H1 (cell line): ENCODE results near the gene IL18RAP. TPM values are rescaled to one million over a fixed set of nuclear protein-coding genes. Genes with fewer than 3 reads are reported as not detected.

Experiments
- CTCF ChIA-PET: fragments of 300-600 bp; sonication (Branson Sonifier 250); formaldehyde crosslinking; loops from one replicate; lab custom pipeline; 2021; ENCODE audit not compliant: partially characterized antibody; lab: Charles Lee
- POLR2A ChIA-PET: fragments of 300-600 bp; sonication (Branson Sonifier 250); formaldehyde crosslinking; loops from one replicate; lab custom pipeline; 2021; ENCODE audit warnings: inconsistent platforms; ENCODE audit not compliant: partially characterized antibody; lab: Charles Lee
- DNase-seq, 2 experiments: peaks; one replicate each; pipeline versions ENCODE4 v3.0.0 to v3.0.0-alpha.2; 2010 to 2022; ENCODE audit warnings: low spot score in 2 of 2, low read depth in 1 of 2, mixed read lengths in 1 of 2
- FAIRE-seq: peaks from 2 replicates; lab custom pipeline; 2011; peaks lifted over from hg19 to GRCh38; lab: Jason Lieb, UNC
- H2AFZ ChIP-seq: 2 replicates; pipeline ENCODE4 v1.8.1; 2012; ENCODE audit warnings: low read length, inconsistent platforms
- H2AK5ac ChIP-seq: 2 replicates; pipeline ENCODE4 v1.6.1; 2013; ENCODE audit warnings: low read depth, low read length
- H2BK120ac ChIP-seq: replicated peaks from 2 replicates; pipeline ENCODE3; 2013; ENCODE audit warnings: low read depth, low read length, inconsistent platforms
- H2BK12ac ChIP-seq: 2 replicates; pipeline ENCODE4 v1.6.1; 2013; ENCODE audit warnings: low read depth, low read length
- H2BK15ac ChIP-seq: 2 replicates; pipeline ENCODE4 v1.6.1; 2013; ENCODE audit warnings: low read length
- H2BK20ac ChIP-seq: 2 replicates; pipeline ENCODE4 v1.6.1; 2013; ENCODE audit warnings: low read length
- H2BK5ac ChIP-seq: 2 replicates; pipeline ENCODE4 v1.6.1; 2013; ENCODE audit warnings: low read depth, low read length
- H3K14ac ChIP-seq: 2 replicates; pipeline ENCODE4 v1.6.1; 2013; ENCODE audit warnings: inconsistent platforms; ENCODE audit not compliant: insufficient read length
- H3K18ac ChIP-seq: 2 replicates; pipeline ENCODE4 v1.6.1; 2013; ENCODE audit warnings: low read length; ENCODE audit errors: extremely low read depth
- H3K23ac ChIP-seq: 2 replicates; pipeline ENCODE4 v1.6.1; 2013; ENCODE audit warnings: inconsistent platforms; ENCODE audit not compliant: insufficient read length
- H3K23me2 ChIP-seq: 2 replicates; pipeline ENCODE4 v1.6.1; 2013; ENCODE audit warnings: low read depth, low read length
- H3K27ac ChIP-seq: 2 replicates; pipeline ENCODE4 v1.6.1; 2011; ENCODE audit warnings: low read depth, low read length, inconsistent platforms
- H3K27me3 ChIP-seq, 4 experiments: replicated peaks in 1 of 4; 1 replicate in 1 of 4; 2 replicates in 3 of 4; pipeline versions ENCODE4 v1.6.1 to v1.8.1; 2011 to 2013; ENCODE audit warnings: low read length in 3 of 4, mild to moderate bottlenecking in 3 of 4, inconsistent platforms in 2 of 4, mixed read lengths in 2 of 4, moderate library complexity in 1 of 4; ENCODE audit not compliant: control insufficient read depth in 3 of 4, insufficient read depth in 3 of 4; ENCODE audit errors: extremely low read depth in 1 of 4
- H3K36me3 ChIP-seq, 4 experiments: 2 replicates each; pipeline versions ENCODE4 v1.6.1 to v1.8.1; 2011 to 2013; ENCODE audit warnings: mild to moderate bottlenecking in 4 of 4, low read length in 3 of 4, moderate library complexity in 2 of 4, control low read depth in 1 of 4, inconsistent platforms in 1 of 4; ENCODE audit not compliant: insufficient read depth in 4 of 4, control insufficient read depth in 2 of 4
- H3K4ac ChIP-seq: replicated peaks from 2 replicates; pipeline ENCODE3; 2013; ENCODE audit warnings: low read length, low read depth, mixed read lengths, inconsistent platforms; ENCODE audit not compliant: insufficient read length
- H3K4me1 ChIP-seq, 4 experiments: replicated peaks in 1 of 4; 1 replicate in 1 of 4; 2 replicates in 3 of 4; pipeline versions ENCODE4 v1.6.1 to v1.8.1; 2011 to 2013; ENCODE audit warnings: low read length in 3 of 4, inconsistent platforms in 2 of 4, mixed read lengths in 1 of 4; ENCODE audit not compliant: insufficient read depth in 4 of 4, control insufficient read depth in 3 of 4
- H3K4me2 ChIP-seq, 2 experiments: 2 replicates each; pipeline versions ENCODE4 v1.6.1 to v1.8.1; 2011 to 2013; ENCODE audit warnings: low read depth in 2 of 2, low read length in 2 of 2, control low read depth in 1 of 2, inconsistent platforms in 1 of 2, mild to moderate bottlenecking in 1 of 2; ENCODE audit not compliant: insufficient read depth in 1 of 2
- H3K4me3 ChIP-seq, 4 experiments: fragments of 200-600, 300-600 bp in 1 of 4; sonication (generic), shearing (Covaris generic), sonication (Bioruptor Twin) in 1 of 4; 2 replicates each; pipeline versions ENCODE4 v1.5.1 to v1.8.1; 2011 to 2016; ENCODE audit warnings: low read length in 4 of 4, low read depth in 3 of 4, control low read depth in 2 of 4, inconsistent platforms in 2 of 4, mild to moderate bottlenecking in 2 of 4, mixed read lengths in 1 of 4, moderate library complexity in 1 of 4; ENCODE audit not compliant: insufficient read depth in 2 of 4; ENCODE audit errors: extremely low read depth in 1 of 4
- H3K56ac ChIP-seq: replicated peaks from 2 replicates; pipeline ENCODE3; 2013; ENCODE audit warnings: low read depth, mild to moderate bottlenecking, mixed read lengths, low read length, inconsistent platforms; ENCODE audit not compliant: insufficient read length
- H3K79me1 ChIP-seq: 2 replicates; pipeline ENCODE4 v1.6.1; 2013; ENCODE audit warnings: low read depth, low read length, control low read depth
- H3K79me2 ChIP-seq, 2 experiments: 2 replicates each; pipeline versions ENCODE4 v1.6.1 to v1.8.1; 2012 to 2013; ENCODE audit warnings: low read length in 2 of 2, mild to moderate bottlenecking in 2 of 2, inconsistent platforms in 1 of 2; ENCODE audit not compliant: insufficient read depth in 2 of 2, control insufficient read depth in 1 of 2
- H3K9ac ChIP-seq, 4 experiments: replicated peaks in 1 of 4; 1 replicate in 1 of 4; 2 replicates in 3 of 4; pipeline versions ENCODE4 v1.6.1 to v1.8.1; 2011 to 2013; ENCODE audit warnings: low read depth in 3 of 4, low read length in 3 of 4, control low read depth in 2 of 4, mild to moderate bottlenecking in 2 of 4, moderate library complexity in 2 of 4, inconsistent platforms in 1 of 4; ENCODE audit errors: extremely low read depth in 1 of 4
- H3K9me3 ChIP-seq, 2 experiments: 2 replicates each; pipeline versions ENCODE4 v1.6.1 to v1.8.1; 2012 to 2013; ENCODE audit warnings: mild to moderate bottlenecking in 2 of 2, moderate library complexity in 2 of 2, control low read depth in 1 of 2, inconsistent platforms in 1 of 2, low read depth in 1 of 2, low read length in 1 of 2, mixed read lengths in 1 of 2; ENCODE audit not compliant: insufficient read depth in 2 of 2
- H4K20me1 ChIP-seq, 2 experiments: replicated peaks in 1 of 2; 2 replicates each; pipeline versions ENCODE3 to v1.8.1; 2011 to 2013; ENCODE audit warnings: inconsistent platforms in 2 of 2, low read length in 2 of 2, mild to moderate bottlenecking in 1 of 2; ENCODE audit not compliant: insufficient read depth in 2 of 2, control insufficient read depth in 1 of 2
- H4K5ac ChIP-seq: 2 replicates; pipeline ENCODE4 v1.6.1; 2013; ENCODE audit warnings: low read length, low read depth, mixed read lengths, inconsistent platforms; ENCODE audit not compliant: insufficient read length
- H4K8ac ChIP-seq: 2 replicates; pipeline ENCODE4 v1.8.0; 2013; ENCODE audit warnings: mild to moderate bottlenecking, moderate library complexity, low read length, inconsistent platforms; ENCODE audit not compliant: insufficient read depth; ENCODE audit errors: extremely low read depth
- H4K91ac ChIP-seq: replicated peaks from 2 replicates; pipeline ENCODE3; 2013; ENCODE audit warnings: low read length, mixed read lengths, inconsistent platforms; ENCODE audit not compliant: insufficient read length
- CBX8 ChIP-seq: fragments of 300-800, 300-1000 bp; sonication (generic); IDR thresholded peaks from 2 replicates; pipeline ENCODE4 v1.7.1; 2016; ENCODE audit warnings: low read depth, low read length, borderline replicate concordance
- CEBPB ChIP-seq: IDR thresholded peaks from 2 replicates; pipeline ENCODE4 v1.6.1; 2012; ENCODE audit warnings: low read depth, low read length
- CREB1 ChIP-seq: IDR thresholded peaks from 2 replicates; pipeline ENCODE4 v1.6.1; 2012; ENCODE audit warnings: inconsistent platforms
- CTBP2 ChIP-seq: IDR thresholded peaks from 2 replicates; pipeline ENCODE4 v1.7.0; 2011; ENCODE audit warnings: borderline replicate concordance, mild to moderate bottlenecking, moderate library complexity, mixed read lengths, low read length; ENCODE audit not compliant: insufficient read depth, insufficient read length
- EGR1 ChIP-seq: IDR thresholded peaks from 2 replicates; pipeline ENCODE4 v1.6.1; 2011; ENCODE audit warnings: low read depth, low read length, borderline replicate concordance
- HDAC6 ChIP-seq: IDR thresholded peaks from one replicate; pipeline ENCODE4 v1.7.1; 2012; ENCODE audit warnings: low read depth, mild to moderate bottlenecking, inconsistent platforms, low read length, moderate library complexity
- JUND ChIP-seq: IDR thresholded peaks from 2 replicates; pipeline ENCODE4 v1.6.1; 2011; ENCODE audit warnings: mild to moderate bottlenecking, improper control_type of control experiment, low read length
- KDM4A ChIP-seq: IDR thresholded peaks from one replicate; pipeline ENCODE4 v1.7.1; 2012; ENCODE audit warnings: low read depth, mild to moderate bottlenecking, moderate library complexity, low read length, inconsistent platforms; ENCODE audit not compliant: severe bottlenecking
- MAFK ChIP-seq: IDR thresholded peaks from 2 replicates; pipeline ENCODE4 v1.6.1; 2012; ENCODE audit warnings: low read depth, mild to moderate bottlenecking, improper control_type of control experiment, low read length
- NRF1 ChIP-seq: IDR thresholded peaks from 2 replicates; pipeline ENCODE4 v1.6.1; 2011; ENCODE audit warnings: mild to moderate bottlenecking, low read depth, low read length, improper control_type of control experiment
- RAD21 ChIP-seq, 2 experiments: IDR thresholded peaks in 1 of 2; conservative IDR thresholded peaks in 1 of 2; 2 replicates each; pipeline ENCODE4 v1.6.1; 2011; ENCODE audit warnings: low read depth in 2 of 2, low read length in 2 of 2, improper control_type of control experiment in 1 of 2, inconsistent platforms in 1 of 2, mild to moderate bottlenecking in 1 of 2, moderate library complexity in 1 of 2
- RFX5 ChIP-seq: IDR thresholded peaks from 2 replicates; pipeline ENCODE4 v1.6.1; 2011; ENCODE audit warnings: low read depth, low read length, improper control_type of control experiment, borderline replicate concordance
- RNF2 ChIP-seq: fragments of 200-900, 300-1000 bp; sonication (generic); IDR thresholded peaks from 2 replicates; pipeline ENCODE4 v1.7.1; 2016; ENCODE audit warnings: borderline replicate concordance, low read depth, mild to moderate bottlenecking, antibody characterized with exemption, low read length; ENCODE audit not compliant: poor library complexity, severe bottlenecking; ENCODE audit errors: missing control alignments
- SIRT6 ChIP-seq: IDR thresholded peaks from one replicate; pipeline ENCODE4 v1.7.1; 2012; ENCODE audit warnings: low read length, inconsistent platforms
- TEAD4 ChIP-seq: IDR thresholded peaks from 2 replicates; pipeline ENCODE4 v1.6.1; 2012; ENCODE audit warnings: low read depth, low read length, inconsistent platforms, mixed read lengths
- WGBS, 2 experiments: shearing (Covaris generic) in 1 of 2; methylation state at CpG; one replicate each; pipeline versions ENCODE4 v1.1.6 to v1.1.7; 2013 to 2015; ENCODE audit warnings: low lambda C conversion rate in 2 of 2, mixed read lengths in 2 of 2, inconsistent platforms in 1 of 2, low coverage in 1 of 2, missing lambda C conversion rate in 1 of 2; ENCODE audit not compliant: insufficient replicate concordance in 2 of 2, insufficient coverage in 1 of 2, insufficient read length in 1 of 2; ENCODE audit errors: extremely low coverage in 1 of 2, missing lambda C conversion rate in 1 of 2; 5-methylcytosine and 5-hydroxymethylcytosine counted together
- polyA plus RNA-seq, 7 experiments: library from polyadenylated mRNA; depleted of rRNA in 3 of 7; stranded (reverse) in 5 of 7; unstranded in 2 of 7; fragments of >200 nt in 5 of 7; fragments of 200-250 nt in 2 of 7; gene quantifications; 1 replicate in 5 of 7; 2 replicates in 1 of 7; 4 replicates in 1 of 7; pipeline versions ENCODE4 v1.2.1 to v1.2.3, GENCODE V29; 2011 to 2013; ENCODE audit warnings: missing spikeins in 2 of 7, mixed read lengths in 2 of 7
- total RNA-seq: library from RNA; stranded (reverse); fragmentation: NEBNext Ultra II Directional; extraction: Animal tissue kit (Norgen Biotek cat#: 25700); gene quantifications from 2 replicates; pipeline ENCODE4 v1.2.1, GENCODE V29; 2021

Gene IL18RAP
- total and polyA plus RNA-seq, 2 of the 8 experiments (the other 6 are each of a cell fraction or from before 2014, with no cell fraction given), result not detected

- no peak overlapping the region for H3K18ac ChIP-seq
- 96% methylated on average over 3 of the region's 3 CpGs; no CpG with 5 or more reads in 1 of the 2 experiments for WGBS, 2 experiments
- no peak overlapping the region for H3K4ac ChIP-seq
- H3K27me3 ChIP-seq, result no peaks in the 10 kb centered on the region
- H2AFZ ChIP-seq, result no peak overlapping the region
- no peak overlapping the region for H2BK20ac ChIP-seq
- no peak overlapping the region for H3K9ac ChIP-seq
- ChIA-PET POLR2A (no interaction called here), CTCF (interaction anchor here (0.8 kb wide), 1 partner anchor 14 kb away, joined by 3 read pairs; no protein-coding TSS in a partner anchor)
- no peak overlapping the region for H2BK15ac ChIP-seq
- H4K91ac ChIP-seq, result no peak overlapping the region
- no peak for DNase-seq
- H3K4me3 ChIP-seq, result no peak overlapping the region
- H3K79me2 ChIP-seq, result no peaks in the 10 kb centered on the region
- H4K8ac ChIP-seq, result no peak overlapping the region
- H3K36me3 ChIP-seq, result peaks cover 0 to 3% (median 0%) of the 10 kb centered on the region in 4 experiments; a peak in 1 of 8 replicates
- no peaks in the 10 kb centered on the region for H3K4me1 ChIP-seq
- no peaks in the 10 kb centered on the region for H3K79me1 ChIP-seq
- no peaks in the 10 kb centered on the region for H4K20me1 ChIP-seq
- no peak overlapping the region for H2BK5ac ChIP-seq
- H3K14ac ChIP-seq, result no peak overlapping the region
- no peak overlapping the region for H2BK120ac ChIP-seq
- H3K27ac ChIP-seq, result no peak overlapping the region
- H3K56ac ChIP-seq, result no peak overlapping the region
- no peak overlapping the region for H3K4me2 ChIP-seq
- H4K5ac ChIP-seq, result no peak overlapping the region
- no peak for FAIRE-seq
- H3K23me2 ChIP-seq, result no peaks in the 10 kb centered on the region
- H2BK12ac ChIP-seq, result no peak overlapping the region
- H3K23ac ChIP-seq, result no peak overlapping the region
- peaks cover 20 to 23% of the 10 kb centered on the region in 2 experiments for H3K9me3 ChIP-seq
- H2AK5ac ChIP-seq, result no peak overlapping the region
- TF ChIP-seq RNF2, result no peak
- TF ChIP-seq TEAD4, result no peak
- TF ChIP-seq NRF1, result no peak
- no peak for TF ChIP-seq CTBP2
- no peak for TF ChIP-seq CBX8
- no peak for TF ChIP-seq RAD21 (IDR thresholded peaks at IDR 0.05 in 1 of 2, conservative IDR thresholded peaks at IDR 0.05 in 1 of 2; ENCODE audit: low read depth in 2 of 2, low read length in 2 of 2)
- no peak for TF ChIP-seq JUND
- TF ChIP-seq CREB1, result no peak
- TF ChIP-seq SIRT6, result no peak
- TF ChIP-seq MAFK, result no peak
- no peak for TF ChIP-seq CEBPB
- no peak for TF ChIP-seq RFX5
- TF ChIP-seq EGR1, result no peak
- TF ChIP-seq HDAC6, result no peak
- no peak for TF ChIP-seq KDM4A
Measured at GRCh38 chr2:102410952-102411351, 12.0 kb upstream of the IL18RAP start.
